ENCODE data around the gene PLCD4.

PLCD4 gene

DNA sequence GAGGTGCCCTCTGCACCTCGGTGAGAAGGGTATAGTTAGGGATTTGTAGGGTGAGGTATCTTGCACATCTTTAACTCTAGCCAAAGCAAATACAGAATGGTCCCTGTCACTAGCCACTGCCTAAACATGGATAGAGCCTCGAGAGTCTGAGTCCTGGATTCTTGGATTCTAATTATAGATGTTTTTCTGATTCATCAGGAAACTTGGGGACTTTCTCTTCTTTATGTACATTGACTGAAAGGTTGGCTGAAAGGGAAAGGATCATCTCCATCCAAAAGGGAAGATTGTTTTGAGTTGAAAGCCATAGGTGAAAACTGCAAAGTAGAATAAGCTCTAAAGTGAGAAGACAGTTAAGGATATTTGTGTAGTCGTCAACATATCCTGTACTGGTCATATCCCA is 72.4 kb downstream of the PLCD4 start:
- Histone ChIP-seq H2AFZ (ENCODE audit: low read length) (no peak overlapping the region), H3K4me2 (ENCODE audit: low read depth, low read length, poor library complexity, severe bottlenecking) (no peak overlapping the region), H3F3A (ENCODE audit: low read depth) (no peaks in the 10 kb centered on the region), H3K9me3 (ENCODE audit: insufficient read depth, low read depth, low read length) (no peaks in the 10 kb centered on the region), H3K9ac (ENCODE audit: low read depth, low read length, poor library complexity, severe bottlenecking) (no peak overlapping the region), H3K27me3 (ENCODE audit: insufficient read depth, low read length, poor library complexity, severe bottlenecking) (no peaks in the 10 kb centered on the region), H3K79me2 (ENCODE audit: insufficient read depth, low read length) (no peaks in the 10 kb centered on the region), H3K36me3 (ENCODE audit: insufficient read depth, low read length) (no peaks in the 10 kb centered on the region), H3K9me2 (replicated peaks; ENCODE audit: low read depth, low read length) (no peaks in the 10 kb centered on the region), H4K20me1 (ENCODE audit: insufficient read depth, low read length, poor library complexity, severe bottlenecking) (no peaks in the 10 kb centered on the region), H3K4me1 (ENCODE audit: insufficient read depth, low read length, poor library complexity, severe bottlenecking) (no peaks in the 10 kb centered on the region), H3K4me3 (ENCODE audit: low read length, poor library complexity, severe bottlenecking) (no peak overlapping the region)
- TF ChIP-seq, protein P1, sequence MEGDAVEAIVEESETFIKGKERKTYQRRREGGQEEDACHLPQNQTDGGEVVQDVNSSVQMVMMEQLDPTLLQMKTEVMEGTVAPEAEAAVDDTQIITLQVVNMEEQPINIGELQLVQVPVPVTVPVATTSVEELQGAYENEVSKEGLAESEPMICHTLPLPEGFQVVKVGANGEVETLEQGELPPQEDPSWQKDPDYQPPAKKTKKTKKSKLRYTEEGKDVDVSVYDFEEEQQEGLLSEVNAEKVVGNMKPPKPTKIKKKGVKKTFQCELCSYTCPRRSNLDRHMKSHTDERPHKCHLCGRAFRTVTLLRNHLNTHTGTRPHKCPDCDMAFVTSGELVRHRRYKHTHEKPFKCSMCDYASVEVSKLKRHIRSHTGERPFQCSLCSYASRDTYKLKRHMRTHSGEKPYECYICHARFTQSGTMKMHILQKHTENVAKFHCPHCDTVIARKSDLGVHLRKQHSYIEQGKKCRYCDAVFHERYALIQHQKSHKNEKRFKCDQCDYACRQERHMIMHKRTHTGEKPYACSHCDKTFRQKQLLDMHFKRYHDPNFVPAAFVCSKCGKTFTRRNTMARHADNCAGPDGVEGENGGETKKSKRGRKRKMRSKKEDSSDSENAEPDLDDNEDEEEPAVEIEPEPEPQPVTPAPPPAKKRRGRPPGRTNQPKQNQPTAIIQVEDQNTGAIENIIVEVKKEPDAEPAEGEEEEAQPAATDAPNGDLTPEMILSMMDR (conservative IDR thresholded peaks at IDR 0.05; ENCODE audit: low read length), result no peak
- TF ChIP-seq EZH2phosphoT487 (IDR thresholded peaks at IDR 0.05; ENCODE audit: borderline replicate concordance), result no peak
